Posterior cingulate gyrus (tissue), 11 donors: ENCODE data around the gene DRD1.
A peak's percentile ranks its signal among the peaks of the same experiment; 100 is the strongest.
"Not testable (repeated sequence)": the region's sequence is repeated elsewhere in the genome, so short reads cannot be mapped to it uniquely, and the experiment has no call there.

Source experiments
- DNase-seq, 10 donors: peaks; one replicate each; pipeline versions ENCODE4 v3.0.0 to v3.0.0-alpha.2; 2020 to 2021; ENCODE audit warnings: mixed read lengths in 3 of 10
- intact Hi-C: fragments of 100-400 bp; cut with DNase I; formaldehyde crosslinking; loops from one replicate; pipeline ENCODE4 v1.15.1; 2023

The DRD1 gene

DNA sequence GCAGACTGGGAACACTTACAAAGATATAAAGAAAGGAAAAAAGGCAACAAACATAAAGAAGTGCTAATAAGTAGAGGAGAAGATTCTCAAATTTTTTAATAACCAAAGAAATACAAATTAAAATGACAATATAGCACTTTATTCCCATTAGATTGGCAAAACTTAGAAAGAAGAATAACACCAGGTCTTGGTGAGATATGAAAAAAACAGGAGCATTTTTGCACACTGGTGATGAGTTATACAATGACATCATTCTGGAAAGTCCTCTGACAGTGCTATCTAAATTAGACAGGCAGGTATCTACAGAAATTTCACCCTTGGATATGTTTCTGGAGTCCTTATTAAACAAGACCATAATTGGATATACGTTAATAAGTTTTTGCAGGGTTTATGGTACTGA is 24.9 kb upstream of the DRD1 start:
- intact Hi-C loops, result no loop called here
- no peak for DNase-seq

DNA sequence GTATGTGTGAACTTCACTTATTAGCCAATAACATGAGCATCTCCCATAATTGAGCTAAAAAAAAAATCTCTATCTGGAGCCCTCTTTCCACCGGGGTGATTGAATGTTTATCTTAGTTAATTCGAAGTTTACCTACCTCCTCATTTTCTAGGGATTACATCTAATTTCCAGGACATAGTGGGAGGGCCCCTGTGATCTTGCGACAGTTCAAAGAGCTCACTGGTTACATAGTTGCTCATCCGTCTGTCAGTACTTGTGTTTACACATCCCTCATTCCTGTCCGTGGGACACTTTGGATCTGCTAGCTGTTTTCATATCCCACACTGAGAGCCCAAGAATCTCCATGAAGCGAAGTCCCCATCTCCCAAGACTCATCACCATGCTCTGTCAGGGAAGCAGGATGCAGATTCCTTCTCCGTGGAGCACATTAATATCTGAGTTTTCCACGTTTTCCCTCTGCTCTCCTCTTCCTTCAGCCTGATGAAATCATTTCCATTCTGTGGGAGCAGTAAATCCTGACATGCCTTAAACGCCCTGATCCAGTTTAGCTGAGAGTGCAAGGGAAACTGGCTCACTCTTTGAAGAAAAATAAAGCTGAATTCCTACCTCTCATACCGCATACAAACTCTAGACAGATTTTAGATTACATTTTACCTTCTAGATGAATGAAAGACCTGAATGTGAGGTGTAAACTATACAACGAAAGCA is 24.2 kb upstream of the DRD1 start:
- no peak for DNase-seq
- intact Hi-C loops, result no loop called here

DNA sequence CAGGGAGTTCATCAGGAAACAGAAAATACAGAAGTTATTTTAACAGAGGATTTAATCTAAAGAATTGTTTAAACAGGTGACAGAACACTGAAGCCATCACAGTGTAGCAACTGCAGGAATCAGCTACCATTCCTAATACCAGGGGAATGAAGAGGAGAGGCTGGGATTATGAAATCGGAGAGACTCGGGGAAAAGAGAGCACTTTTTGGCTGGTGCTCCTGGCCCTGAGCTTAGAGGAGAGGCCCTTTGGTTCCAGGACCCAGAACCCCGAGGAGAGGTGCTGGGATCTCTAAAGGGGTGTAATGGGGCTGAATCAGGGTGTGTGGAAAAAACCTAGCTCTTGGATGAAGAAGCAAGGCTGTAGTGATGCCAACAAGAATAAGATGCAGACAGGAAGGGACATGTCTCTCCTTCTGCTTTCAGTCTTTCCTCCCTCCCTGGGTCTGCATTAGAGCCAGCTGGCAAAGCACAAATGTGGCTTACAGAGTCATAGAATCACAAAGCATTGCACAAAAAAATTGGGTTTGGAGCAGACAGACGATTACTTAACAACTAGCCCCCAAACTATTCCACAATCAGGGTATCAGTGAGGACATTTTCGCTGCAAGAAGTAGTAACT is 22.8 kb upstream of the DRD1 start:
- intact Hi-C loops, result no loop called here
- peak in 2 of 10 donors; percentile 36 to 82 for DNase-seq

DNA sequence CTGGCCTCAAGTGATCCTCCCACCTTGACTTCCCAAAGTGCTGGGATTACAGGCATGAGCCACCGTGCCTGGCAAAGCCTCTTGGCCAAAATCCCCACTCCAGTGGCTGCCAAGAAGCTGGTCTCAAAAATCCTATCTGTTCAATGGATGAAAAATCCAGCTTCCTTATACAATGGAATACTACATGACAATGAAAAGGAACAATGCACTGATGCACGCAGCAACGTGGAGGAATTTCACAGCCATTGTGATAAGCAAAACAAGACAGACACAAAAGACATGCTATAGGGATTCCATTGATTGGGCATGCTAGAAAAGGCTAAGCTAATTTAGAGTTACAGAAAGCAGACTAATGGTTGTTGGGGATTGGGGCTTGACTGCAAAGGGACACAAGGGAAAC is 21.3 kb upstream of the DRD1 start:
- intact Hi-C loops, result no loop called here

DNA sequence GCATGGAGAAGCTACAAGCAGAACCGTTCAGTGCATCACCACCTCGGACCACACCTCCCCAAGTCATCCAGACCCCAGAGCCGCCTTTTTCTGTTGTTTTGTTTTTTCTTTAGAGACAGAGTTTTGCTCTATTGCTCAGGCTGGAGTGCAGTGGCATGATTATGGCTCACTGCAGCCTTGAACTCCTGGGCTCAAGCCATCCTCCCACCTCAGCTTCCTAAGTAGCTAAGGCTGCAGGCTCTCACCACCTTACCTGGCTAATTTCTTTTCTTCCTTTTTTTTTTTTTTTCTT is 20.9 kb upstream of the DRD1 start:
- DNase-seq, result no peak
- intact Hi-C loops, result loop anchor here (5.0 kb wide), 1 partner anchor 513 kb away; no protein-coding TSS in a partner anchor

More for the DNA sequence above, 21.3 kb upstream of the DRD1 start:
- no peak for DNase-seq

DNA sequence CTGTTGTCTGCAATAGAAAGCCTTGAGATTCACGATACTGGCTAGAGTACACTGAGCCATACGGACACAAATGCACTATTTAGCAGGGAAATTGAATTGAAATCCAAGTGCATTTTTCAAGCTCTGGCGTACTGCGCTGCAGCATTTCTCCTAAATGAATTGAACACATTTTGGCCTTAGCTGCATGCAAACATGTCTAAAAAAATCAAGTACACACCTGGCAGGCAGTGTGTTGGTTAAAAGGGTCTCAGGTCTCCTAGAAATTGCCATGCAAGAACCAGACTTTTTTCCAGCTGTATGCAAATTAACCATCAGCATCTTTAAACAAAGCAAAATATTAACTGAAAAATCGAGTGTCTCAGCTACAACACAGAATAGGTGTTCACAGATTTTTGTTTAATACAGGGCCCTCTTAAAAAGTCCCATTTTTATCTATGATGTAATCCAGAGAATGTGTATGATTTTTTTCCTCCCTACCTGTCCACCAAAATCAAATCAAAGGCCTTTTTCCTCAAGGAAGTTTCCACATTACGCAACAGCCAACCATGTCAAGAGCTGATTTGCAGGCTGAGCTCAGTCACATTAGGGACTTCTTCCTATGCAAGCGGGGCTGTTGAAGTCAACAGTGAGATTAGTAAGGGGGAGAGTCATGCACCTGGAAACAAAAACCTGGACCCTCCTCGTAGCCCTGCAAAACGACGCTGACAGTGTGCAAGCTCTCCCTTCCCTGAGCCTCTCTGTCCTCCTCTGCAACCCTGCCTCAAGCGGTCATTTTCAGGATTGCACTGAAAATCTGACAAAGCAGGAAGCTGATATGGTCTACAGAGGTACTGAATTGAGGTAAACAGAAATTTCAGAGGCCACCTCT is 20.3 kb upstream of the DRD1 start:
- peak in 6 of 10 donors; percentile 24 to 81 (median 60) for DNase-seq
- intact Hi-C loops, result loop anchor here (5.0 kb wide), 1 partner anchor 512 kb away; no protein-coding TSS in a partner anchor

DNA sequence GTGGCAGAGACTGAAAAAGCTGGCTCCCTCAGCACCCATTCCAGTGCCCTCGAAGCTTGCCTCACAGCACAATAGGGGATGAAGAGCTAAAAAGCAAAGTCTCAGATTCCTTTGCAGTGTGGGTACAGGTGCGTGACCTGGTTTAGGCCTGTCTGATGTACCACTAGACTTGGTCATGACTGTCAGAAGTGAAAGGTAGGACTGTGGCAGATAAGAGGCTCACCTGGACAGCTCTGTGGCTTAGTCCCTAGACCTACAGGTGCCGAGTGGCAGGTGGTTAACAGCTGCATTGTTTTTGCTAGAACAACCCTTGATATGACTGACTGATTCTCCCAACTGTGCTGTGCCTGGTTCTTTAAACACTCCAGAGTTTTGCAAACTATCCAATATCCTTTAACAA is 19.7 kb upstream of the DRD1 start:
- intact Hi-C loops, result loop anchor here (5.0 kb wide), 1 partner anchor 511 kb away; no protein-coding TSS in a partner anchor
- no peak for DNase-seq

DNA sequence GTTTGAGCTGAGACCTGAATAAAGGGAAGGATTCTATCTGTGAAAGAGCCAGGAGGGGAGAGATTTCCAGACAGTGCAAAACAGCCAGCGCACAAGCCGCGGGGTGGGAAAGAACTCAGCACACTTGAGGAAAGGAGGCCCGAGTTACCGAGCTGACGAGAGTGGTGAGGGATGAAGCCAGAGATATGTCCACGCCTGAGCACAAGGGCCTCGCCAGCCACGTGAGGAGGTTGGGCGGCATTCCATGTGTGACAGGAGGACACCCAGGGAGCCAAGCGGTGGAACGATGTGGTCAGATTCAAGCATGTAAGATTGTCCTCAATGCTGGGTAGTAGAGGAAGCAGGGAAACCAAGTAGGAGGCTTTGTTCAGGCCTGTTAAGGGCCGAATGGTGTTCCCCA is 17.4 kb upstream of the DRD1 start:
- no peak for DNase-seq
- intact Hi-C loops, result loop anchor here (5.0 kb wide), 1 partner anchor 509 kb away; no protein-coding TSS in a partner anchor

DNA sequence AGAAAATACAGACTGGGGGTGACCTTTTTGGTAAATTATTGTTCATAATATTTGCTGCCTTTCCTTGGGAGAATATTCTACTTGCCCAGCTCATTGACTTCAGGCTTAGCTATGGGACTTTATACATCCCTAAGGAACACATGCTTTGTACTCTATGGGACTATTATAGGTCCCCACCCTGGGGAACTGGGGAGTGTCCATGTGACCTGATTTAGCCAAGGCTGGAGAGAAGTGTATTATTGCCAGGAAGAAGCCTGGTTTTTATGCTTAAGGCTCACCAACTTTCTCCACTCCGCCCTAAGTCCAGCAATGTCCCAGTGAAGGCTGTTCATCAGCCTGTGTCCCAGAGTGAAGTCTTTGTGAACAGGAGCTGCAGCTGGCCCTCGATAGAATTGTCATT is 16.6 kb upstream of the DRD1 start:
- intact Hi-C loops, result loop anchor here (5.0 kb wide), 1 partner anchor 508 kb away; no protein-coding TSS in a partner anchor

DNA sequence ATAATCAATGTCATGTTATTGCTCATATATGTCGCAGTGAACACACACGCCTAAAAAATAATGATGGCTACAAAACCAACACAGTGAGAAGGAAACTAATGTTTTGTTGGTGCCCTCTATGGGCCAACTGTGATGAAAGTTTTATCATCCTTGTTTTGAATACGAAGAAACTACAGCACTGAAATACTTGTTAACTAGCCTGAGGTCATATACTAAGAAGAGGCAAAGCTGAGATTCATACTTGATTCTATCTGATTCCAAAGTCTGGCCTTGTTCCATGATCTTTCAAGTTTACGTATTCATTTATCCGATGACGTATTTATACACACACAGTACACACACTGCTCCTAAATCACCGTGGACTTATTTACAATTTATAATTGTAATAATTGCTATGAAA is 16.1 kb upstream of the DRD1 start:
- no peak for DNase-seq
- intact Hi-C loops, result loop anchor here (5.0 kb wide), 1 partner anchor 508 kb away; no protein-coding TSS in a partner anchor

More for the DNA sequence above, 16.6 kb upstream of the DRD1 start:
- no peak for DNase-seq

DNA sequence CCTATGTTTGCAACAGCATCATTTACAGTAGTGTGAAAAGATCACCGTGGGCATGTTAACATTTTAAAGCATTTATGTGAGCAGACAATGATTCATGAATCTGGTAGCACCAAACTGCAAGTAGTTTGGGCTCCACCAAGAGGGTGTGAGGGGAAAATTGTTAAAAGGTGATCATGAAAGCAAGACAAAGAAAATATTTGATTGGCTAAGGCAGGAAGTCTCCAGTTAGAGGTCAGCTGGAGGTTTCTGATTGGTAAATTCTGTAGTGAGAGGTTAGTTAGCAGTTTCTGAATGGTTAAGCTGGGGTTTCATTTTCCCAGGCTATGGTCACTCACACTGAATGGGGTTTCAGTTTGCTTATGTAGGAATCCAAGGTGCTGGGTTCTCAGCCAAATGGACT is 13.5 kb upstream of the DRD1 start:
- DNase-seq, result no peak
- intact Hi-C loops, result no loop called here

DNA sequence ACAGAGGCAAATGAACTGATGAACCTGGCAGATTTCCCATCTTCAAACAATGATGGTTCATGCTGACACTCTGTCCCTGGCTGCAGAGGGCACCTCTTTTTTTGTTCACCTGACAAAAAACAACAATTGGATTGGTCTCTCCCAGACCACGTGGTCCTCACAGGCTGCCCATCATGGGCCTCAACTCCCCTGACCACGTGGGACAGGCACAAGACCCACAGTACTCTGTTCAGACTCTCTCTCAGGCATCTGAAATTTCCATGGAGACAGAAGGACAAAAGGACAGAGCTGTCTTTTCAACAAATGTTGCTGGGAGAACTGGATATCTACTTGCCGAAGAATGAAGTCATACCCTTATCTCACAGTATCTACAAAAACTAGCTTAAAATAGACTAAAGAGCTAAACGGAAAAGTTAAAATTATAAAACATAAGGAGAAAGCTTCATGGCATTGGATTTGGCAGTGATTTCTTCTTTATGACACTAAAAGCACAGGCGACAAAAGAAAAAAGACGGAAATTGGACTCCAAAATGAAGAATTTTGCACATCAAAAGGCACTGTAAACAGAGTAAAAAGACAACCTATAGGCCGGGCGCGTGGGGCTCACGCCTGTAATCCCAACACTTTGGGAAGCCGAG is 12.2 kb upstream of the DRD1 start:
- intact Hi-C loops, result no loop called here
- peak in 1 of 10 donors; percentile 56 for DNase-seq

DNA sequence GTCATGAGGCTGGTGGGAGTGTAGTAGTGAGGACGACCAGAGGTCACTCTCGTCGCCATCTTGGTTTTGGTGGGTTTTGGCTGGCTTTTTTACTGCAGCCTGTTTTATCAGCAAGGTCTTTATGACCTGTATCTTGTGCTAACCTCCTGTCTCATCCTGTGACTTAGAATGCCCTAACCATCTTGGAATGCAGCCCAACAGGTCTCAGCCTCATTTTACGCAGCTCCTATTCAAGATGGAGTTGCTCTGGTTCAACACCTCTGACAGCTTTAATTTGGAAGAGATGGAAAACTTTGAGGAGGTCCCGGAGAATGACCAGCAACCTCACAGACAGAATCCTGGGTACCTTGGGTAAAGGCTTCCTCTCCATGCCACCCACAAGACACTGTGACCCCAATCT is 10.4 kb upstream of the DRD1 start:
- intact Hi-C loops, DNase-seq: not testable (repeated sequence)

DNA sequence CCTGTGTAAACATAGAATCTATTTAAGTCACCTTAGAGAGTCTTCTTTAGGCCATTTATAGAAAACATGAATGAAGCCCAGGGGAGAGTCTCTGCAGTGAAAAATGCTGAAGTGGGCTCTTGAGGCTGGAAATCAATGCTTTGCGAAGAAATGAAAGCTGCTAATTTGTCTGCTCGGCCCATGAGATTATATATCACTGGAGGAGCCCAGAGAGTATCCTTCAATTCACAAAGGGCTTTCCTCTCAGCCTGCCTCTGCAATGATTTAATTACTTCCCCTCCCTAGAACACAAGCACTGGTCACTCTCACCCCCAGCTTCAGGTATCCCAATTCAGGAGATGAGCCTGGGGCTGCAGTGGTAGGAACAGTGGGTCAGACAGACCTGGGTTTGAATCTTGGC is 8.2 kb upstream of the DRD1 start:
- intact Hi-C loops, result no loop called here

DNA sequence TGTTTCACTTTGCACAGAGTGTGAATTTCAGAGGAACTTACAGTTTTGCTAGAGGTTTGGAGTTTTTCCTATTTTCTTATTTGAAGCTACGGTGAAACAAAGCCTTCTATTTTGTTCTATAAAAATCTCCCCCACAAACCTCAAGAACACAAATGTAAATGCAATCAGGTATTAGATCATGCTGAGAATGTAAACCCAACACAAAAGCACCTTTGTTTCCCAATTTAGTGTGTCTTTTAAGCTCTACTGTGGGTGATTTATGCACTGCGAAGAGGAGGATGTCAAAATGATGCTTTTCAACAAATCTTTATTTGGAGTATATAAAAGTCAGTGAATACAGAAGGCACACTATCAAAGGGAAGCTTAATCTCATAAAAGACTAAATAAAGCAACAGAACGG is 4.3 kb upstream of the DRD1 start:
- DNase-seq, result no peak
- intact Hi-C loops, result loop anchor here (10.0 kb wide), 1 partner anchor 193 kb away; no protein-coding TSS in a partner anchor

More for the DNA sequence above, 8.2 kb upstream of the DRD1 start:
- no peak for DNase-seq

DNA sequence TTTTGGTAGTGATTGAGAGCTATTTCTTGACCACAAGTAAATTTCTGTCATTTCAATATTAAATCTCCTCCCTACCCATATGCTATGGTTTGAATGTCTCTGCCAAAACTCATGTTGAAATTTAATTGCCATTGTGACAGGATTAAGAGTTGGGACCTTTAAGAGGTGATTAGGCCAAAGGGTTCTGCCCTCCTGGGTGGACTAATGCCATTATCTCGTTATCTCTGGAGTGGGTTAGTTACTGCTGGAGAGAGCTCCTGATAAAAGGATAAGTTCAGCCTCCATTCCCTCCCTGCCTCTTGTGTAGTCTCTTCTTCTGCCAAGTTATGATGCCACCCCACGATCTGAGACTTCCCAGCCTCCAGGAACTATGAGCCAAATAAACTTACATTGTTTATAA is 3.6 kb upstream of the DRD1 start:
- no peak for DNase-seq
- intact Hi-C loops, result loop anchor here (10.0 kb wide), 1 partner anchor 193 kb away; no protein-coding TSS in a partner anchor

DNA sequence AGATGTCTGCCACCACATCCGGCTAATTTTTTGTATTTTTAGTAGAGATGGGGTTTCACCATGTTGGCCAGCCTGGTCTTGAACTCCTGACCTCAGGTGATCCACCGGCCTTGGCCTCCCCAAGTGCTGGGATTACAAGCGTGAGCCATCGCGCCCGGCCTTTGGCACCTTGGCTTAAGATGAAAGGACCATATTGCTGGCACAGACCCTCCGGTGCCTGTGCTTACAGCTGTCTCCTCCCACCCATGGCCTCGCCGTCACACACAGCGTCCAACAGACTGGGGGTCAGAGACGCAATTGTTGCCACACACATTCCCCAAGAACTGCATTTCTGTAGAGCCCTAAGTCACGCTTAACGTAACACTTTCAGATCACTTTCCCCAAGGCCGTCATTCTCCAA is 2.4 kb upstream of the DRD1 start:
- DNase-seq, result not testable (repeated sequence)
- intact Hi-C loops, result loop anchor here (10.0 kb wide), 1 partner anchor 192 kb away; no protein-coding TSS in a partner anchor

DNA sequence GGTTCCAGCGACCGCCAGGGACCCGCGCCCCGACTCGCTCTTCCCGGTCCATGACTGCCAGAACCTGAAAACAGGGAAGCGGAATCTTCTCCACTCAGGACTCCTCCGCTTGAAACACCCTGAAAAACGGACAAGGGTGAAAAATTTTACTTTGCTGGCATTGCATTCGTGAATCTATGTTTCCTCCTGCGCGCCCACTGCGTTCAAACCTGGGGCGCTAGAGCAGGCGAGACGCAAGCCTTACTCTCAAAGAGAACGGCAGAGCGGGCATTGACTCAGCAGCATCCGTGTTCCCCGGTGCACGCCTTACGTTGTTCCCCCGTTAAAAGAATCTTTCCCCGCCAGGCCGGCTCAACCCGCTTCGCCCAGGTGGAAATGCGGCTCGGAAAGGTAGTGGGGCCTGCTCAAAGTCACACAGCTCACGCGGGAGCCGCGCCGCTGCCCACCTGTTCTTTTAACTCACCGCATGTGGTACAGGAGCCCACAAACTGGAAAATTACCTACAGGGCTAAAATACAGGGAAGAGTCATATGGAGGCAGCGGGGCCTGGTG is 999 bp upstream of the DRD1 start:
- peak in 2 of 10 donors; percentile 70 to 78 for DNase-seq
- intact Hi-C loops, result loop anchor here (1.0 to 10.0 kb wide), 2 partner anchors 190 to 494 kb away; no protein-coding TSS in a partner anchor

DNA sequence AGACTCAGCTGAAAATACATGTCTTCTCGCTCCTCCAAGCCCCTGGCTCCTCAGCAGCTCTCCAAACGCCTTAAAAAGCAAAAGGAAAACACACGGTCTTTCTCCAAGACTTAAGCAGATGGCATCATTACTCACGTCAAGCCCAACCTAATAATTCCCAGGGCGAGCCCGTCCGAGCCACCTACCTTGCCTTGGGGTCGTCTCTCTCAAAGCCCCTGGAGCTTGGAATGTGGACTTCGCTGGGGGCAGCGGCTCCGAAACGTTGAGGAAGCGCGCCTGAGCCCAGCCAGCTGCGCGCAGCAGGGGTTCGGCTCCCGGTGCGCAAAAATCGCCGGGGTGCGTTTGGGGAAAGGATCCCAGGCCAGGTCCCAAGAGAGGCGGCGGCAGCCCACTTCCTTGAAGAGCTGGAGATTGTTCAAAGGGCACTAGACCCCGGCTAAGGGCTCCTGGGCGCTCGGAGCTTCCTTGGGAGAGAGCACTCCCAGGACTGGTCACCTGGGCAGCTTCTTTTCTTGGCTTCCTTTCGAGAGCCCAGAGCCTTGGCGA is 395 bp downstream of the DRD1 start:
- intact Hi-C loops, result loop anchor here (1.0 to 10.0 kb wide), 2 partner anchors 189 to 492 kb away; no protein-coding TSS in a partner anchor
- DNase-seq, result peak in 2 of 10 donors; percentile 63 to 68
